Upper lobe of right lung (tissue), 1 donor: ENCODE results near the gene ACTL6A. TPM values are rescaled to one million over a fixed set of nuclear protein-coding genes. Genes with fewer than 3 reads are reported as not detected.

ENCODE experiments used
- ATAC-seq: fragments of 200-7000 bp; cut with Tn5 transposase; one replicate; pipeline ENCODE4 v1.9.1; 2020; ENCODE audit warnings: mild to moderate bottlenecking, moderate library complexity
- DNase-seq: peaks from one replicate; pipeline ENCODE4 v3.0.0-alpha.2; 2020
- H3K27ac ChIP-seq: fragments of 200-600 bp; one replicate; pipeline ENCODE4 v1.8.0; 2022
- H3K27me3 ChIP-seq: fragments of 200-600 bp; one replicate; pipeline ENCODE4 v1.8.0; 2022; ENCODE audit warnings: mild to moderate bottlenecking
- H3K36me3 ChIP-seq: fragments of 200-600 bp; one replicate; pipeline ENCODE4 v1.8.0; 2022
- H3K4me1 ChIP-seq: fragments of 200-600 bp; one replicate; pipeline ENCODE4 v1.8.0; 2022
- H3K4me3 ChIP-seq: fragments of 200-600 bp; one replicate; pipeline ENCODE4 v1.8.0; 2022; ENCODE audit warnings: mild to moderate bottlenecking
- H3K9me3 ChIP-seq: fragments of 200-600 bp; one replicate; pipeline ENCODE4 v1.8.0; 2022
- CTCF ChIP-seq: fragments of 200-600 bp; IDR thresholded peaks from one replicate; pipeline ENCODE4 v1.8.0; 2022; ENCODE audit warnings: antibody characterized with exemption
- intact Hi-C: fragments of 100-400 bp; cut with DNase I; formaldehyde crosslinking; loops from one replicate; pipeline ENCODE4 v1.11.0; 2022
- total RNA-seq: library from RNA; stranded (reverse); fragmentation: NEBNext Ultra II Directional; extraction: Animal tissue kit (Norgen Biotek cat#: 25700); gene quantifications from one replicate; pipeline ENCODE4 v1.2.1, GENCODE V29; 2021
- donor health status: DM: no; HTN: yes; CAD: no; lungs with severe emphysema.

ACTL6A gene
- total RNA-seq, 1 donor from 2014 or later = 33.2 TPM

- intact Hi-C loops = no loop called here
- Histone ChIP-seq H3K27me3 (no peaks in the 10 kb centered on the region), H3K4me3 (no peak overlapping the region), H3K36me3 (peaks cover 27% of the 10 kb centered on the region), H3K4me1 (peaks cover 16% of the 10 kb centered on the region), H3K27ac (no peak overlapping the region), H3K9me3 (no peaks in the 10 kb centered on the region)
- TF ChIP-seq CTCF = no peak
- ATAC-seq (no peak), DNase-seq (no peak)
Observed at GRCh38 chr3:179606534-179607085, 43.9 kb downstream of the ACTL6A start.

DNA sequence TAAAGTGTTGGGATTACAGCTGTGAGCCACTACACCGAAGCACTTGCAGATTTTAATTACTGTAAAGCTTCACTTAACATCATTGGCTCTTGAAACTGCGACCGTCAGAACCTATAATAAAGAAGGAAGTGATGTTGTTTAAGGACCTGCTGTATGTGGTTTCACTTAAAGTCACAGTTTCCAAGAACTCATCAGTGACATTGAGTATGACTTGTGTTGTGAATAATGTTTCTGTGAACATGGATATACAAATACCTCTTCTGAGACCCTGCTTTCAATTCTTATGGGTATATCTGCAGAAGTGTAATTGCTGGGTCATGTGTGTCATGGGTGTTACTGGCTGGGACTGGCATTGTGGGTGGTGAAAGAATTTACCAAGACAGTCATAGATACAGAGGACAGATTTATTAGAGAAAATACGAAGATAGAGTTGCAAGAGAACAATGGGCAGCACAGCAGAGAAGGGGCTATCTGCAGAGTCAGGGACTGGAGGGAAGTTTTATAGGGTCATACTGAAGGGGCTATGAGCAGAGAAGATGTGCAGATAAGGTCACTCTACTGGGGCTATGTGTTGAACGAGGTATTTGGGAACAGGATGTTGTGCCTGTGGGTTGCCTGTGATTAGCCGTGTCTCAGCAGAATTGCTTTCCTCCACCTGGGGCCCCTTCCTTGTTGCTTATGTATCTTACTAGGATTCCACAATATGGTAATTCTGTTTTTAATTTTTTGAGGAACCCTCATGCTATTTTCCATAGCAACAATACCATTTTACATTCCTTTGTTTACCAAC is 46.4 kb downstream of the ACTL6A start:
- no peak overlapping the region for H3K27ac ChIP-seq
- DNase-seq = no peak

GRCh38 chr3:179610066-179610465 is 47.3 kb downstream of the ACTL6A start:
- H3K4me1 ChIP-seq = peaks cover 10% of the 10 kb centered on the region

More for the DNA sequence above, 46.4 kb downstream of the ACTL6A start:
- intact Hi-C loops = no loop called here
- ATAC-seq = no peak
- Histone ChIP-seq H3K4me3 (no peak overlapping the region), H3K36me3 (peaks cover 26% of the 10 kb centered on the region), H3K4me1 (peaks cover 10% of the 10 kb centered on the region), H3K9me3 (no peaks in the 10 kb centered on the region), H3K27me3 (no peaks in the 10 kb centered on the region)
- no peak for TF ChIP-seq CTCF

GRCh38 chr3:179613807-179614206 is 51.1 kb downstream of the ACTL6A start:
- no peaks in the 10 kb centered on the region for H3K27me3 ChIP-seq
- no peaks in the 10 kb centered on the region for H3K9me3 ChIP-seq
- no peak for TF ChIP-seq CTCF
- intact Hi-C loops = no loop called here
- no peak overlapping the region for H3K27ac ChIP-seq
- no peak for DNase-seq
- H3K4me1 ChIP-seq = no peaks in the 10 kb centered on the region
- no peak for ATAC-seq
- H3K4me3 ChIP-seq = no peak overlapping the region
- H3K36me3 ChIP-seq = peaks cover 38% of the 10 kb centered on the region

More at GRCh38 chr3:179610066-179610465, 47.3 kb downstream of the ACTL6A start:
- TF ChIP-seq CTCF = no peak
- Histone ChIP-seq H3K4me3 (no peak overlapping the region), H3K27me3 (no peaks in the 10 kb centered on the region), H3K9me3 (no peaks in the 10 kb centered on the region), H3K27ac (no peak overlapping the region), H3K36me3 (peaks cover 26% of the 10 kb centered on the region)
- ATAC-seq (no peak), DNase-seq (no peak)
- intact Hi-C loops = no loop called here

DNA sequence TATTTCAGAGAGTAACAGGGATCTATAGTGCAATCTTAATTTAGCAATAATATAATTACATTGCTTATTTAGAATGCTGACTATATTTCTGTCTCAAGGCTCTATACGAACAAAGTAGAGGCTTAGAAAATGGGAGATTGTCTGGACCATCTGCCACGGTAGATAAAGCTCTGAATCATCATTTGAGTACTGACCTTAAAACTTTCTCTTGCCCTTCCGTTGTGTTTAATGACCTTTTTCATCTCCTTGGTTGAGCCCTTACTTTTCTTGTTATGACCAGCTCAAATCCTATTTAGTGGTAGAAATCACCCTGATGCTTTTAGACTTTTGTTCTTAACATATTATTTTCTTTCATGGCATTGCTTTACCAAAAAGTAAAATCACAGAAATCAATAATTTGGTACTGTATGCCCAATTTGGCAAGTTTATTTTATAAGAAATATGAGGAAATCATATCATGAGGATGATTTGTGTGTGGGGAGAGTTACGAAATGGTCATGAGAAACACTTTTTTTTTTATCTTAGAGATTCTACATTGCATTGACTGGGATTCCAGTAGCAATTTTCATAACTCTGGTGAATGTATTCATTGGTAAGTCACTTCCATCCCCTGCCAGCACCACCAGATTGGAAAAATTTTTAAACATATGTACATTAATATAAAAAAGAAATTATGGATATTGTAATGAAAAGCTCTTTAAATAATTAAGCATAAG is 52.9 kb downstream of the ACTL6A start:
- Histone ChIP-seq H3K9me3 (no peaks in the 10 kb centered on the region), H3K27ac (no peak overlapping the region), H3K4me3 (no peak overlapping the region), H3K27me3 (no peaks in the 10 kb centered on the region), H3K36me3 (peaks cover 36% of the 10 kb centered on the region), H3K4me1 (no peaks in the 10 kb centered on the region)
- intact Hi-C loops = no loop called here
- ATAC-seq (no peak), DNase-seq (no peak)
- TF ChIP-seq CTCF = no peak
